ENCODE measurements around the gene ZNF516. TPM values are rescaled to one million over a fixed set of nuclear protein-coding genes. Genes with fewer than 3 reads are reported as not detected.

ZNF516 gene
- total RNA-seq, 1 experiment from 2014 or later, result 22.6 TPM

GRCh38 chr18:76505614-76506013 is 10.6 kb upstream of the ZNF516 start:
- Histone ChIP-seq H3K9ac (ENCODE audit: extremely low read depth, insufficient read length, low read length) (no peak overlapping the region), H4K8ac (replicated peaks; ENCODE audit: insufficient read length, low read depth, low read length) (no peak overlapping the region), H2BK20ac (ENCODE audit: low read depth, low read length, poor library complexity, severe bottlenecking) (no peak overlapping the region), H3K79me2 (ENCODE audit: insufficient read depth, low read length) (no peaks in the 10 kb centered on the region), H3K56ac (ENCODE audit: insufficient read length, low read depth, low read length) (no peak overlapping the region), H3T11ph (ENCODE audit: low read length) (no peak overlapping the region), H3K14ac (ENCODE audit: insufficient read depth, low read length) (no peak overlapping the region), H2BK12ac (ENCODE audit: insufficient read length, low read depth, low read length) (no peak overlapping the region), H2BK5ac (ENCODE audit: insufficient read length, low read length) (no peak overlapping the region), H3K4me2 (ENCODE audit: insufficient read depth, insufficient read length, low read length) (no peak overlapping the region), H3K9me3 (ENCODE audit: control insufficient read depth, low read depth, low read length) (no peaks in the 10 kb centered on the region), H3K27ac (ENCODE audit: insufficient read length, low read depth, low read length) (no peak overlapping the region), H3K18ac (ENCODE audit: insufficient read length, low read depth, low read length) (no peak overlapping the region), H3K23me2 (ENCODE audit: insufficient read length, low read depth, low read length, poor library complexity, severe bottlenecking) (no peaks in the 10 kb centered on the region), H2AFZ (ENCODE audit: low read length) (no peak overlapping the region), H4K5ac (ENCODE audit: insufficient read length, low read depth, low read length) (no peak overlapping the region), H2AK5ac (ENCODE audit: insufficient read length, low read length) (no peak overlapping the region), H3K27me3 (ENCODE audit: insufficient read depth, low read length) (no peaks in the 10 kb centered on the region), H3K79me1 (ENCODE audit: insufficient read depth, low read depth, low read length, poor library complexity, severe bottlenecking) (no peaks in the 10 kb centered on the region), H2BK120ac (ENCODE audit: low read depth, low read length, poor library complexity, severe bottlenecking) (no peak overlapping the region), H4K20me1 (ENCODE audit: control insufficient read depth, insufficient read depth, insufficient read length) (no peaks in the 10 kb centered on the region), H4K91ac (ENCODE audit: insufficient read length, low read depth, low read length) (no peak overlapping the region), H2BK15ac (ENCODE audit: low read depth, low read length) (no peak overlapping the region), H3K4ac (ENCODE audit: low read depth, low read length) (no peak overlapping the region), H3K23ac (ENCODE audit: insufficient read length, low read depth, low read length) (no peak overlapping the region), H3K4me1 (ENCODE audit: insufficient read depth, low read length) (no peaks in the 10 kb centered on the region)
- no peak overlapping the region for H3K27ac Mint-ChIP-seq
- H3K9me3 Mint-ChIP-seq, result peaks cover 0 to under 1% of the 10 kb centered on the region in 2 experiments; a peak in 1 of 5 replicates
- H3K4me1 Mint-ChIP-seq, result peaks cover 14 to 16% of the 10 kb centered on the region in 2 experiments
- no peaks in the 10 kb centered on the region; a peak in 1 of 7 replicates for H3K36me3 Mint-ChIP-seq (ENCODE audit: insufficient read depth in 1 of 3, low read depth in 3 of 3)
- H3K4me3 Mint-ChIP-seq, result no peak overlapping the region
- no CpG with 5 or more reads among the region's 2 CpGs for WGBS (ENCODE audit: extremely low coverage, insufficient read length, low lambda C conversion rate)
- TF ChIP-seq, protein P1, sequence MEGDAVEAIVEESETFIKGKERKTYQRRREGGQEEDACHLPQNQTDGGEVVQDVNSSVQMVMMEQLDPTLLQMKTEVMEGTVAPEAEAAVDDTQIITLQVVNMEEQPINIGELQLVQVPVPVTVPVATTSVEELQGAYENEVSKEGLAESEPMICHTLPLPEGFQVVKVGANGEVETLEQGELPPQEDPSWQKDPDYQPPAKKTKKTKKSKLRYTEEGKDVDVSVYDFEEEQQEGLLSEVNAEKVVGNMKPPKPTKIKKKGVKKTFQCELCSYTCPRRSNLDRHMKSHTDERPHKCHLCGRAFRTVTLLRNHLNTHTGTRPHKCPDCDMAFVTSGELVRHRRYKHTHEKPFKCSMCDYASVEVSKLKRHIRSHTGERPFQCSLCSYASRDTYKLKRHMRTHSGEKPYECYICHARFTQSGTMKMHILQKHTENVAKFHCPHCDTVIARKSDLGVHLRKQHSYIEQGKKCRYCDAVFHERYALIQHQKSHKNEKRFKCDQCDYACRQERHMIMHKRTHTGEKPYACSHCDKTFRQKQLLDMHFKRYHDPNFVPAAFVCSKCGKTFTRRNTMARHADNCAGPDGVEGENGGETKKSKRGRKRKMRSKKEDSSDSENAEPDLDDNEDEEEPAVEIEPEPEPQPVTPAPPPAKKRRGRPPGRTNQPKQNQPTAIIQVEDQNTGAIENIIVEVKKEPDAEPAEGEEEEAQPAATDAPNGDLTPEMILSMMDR (conservative IDR thresholded peaks at IDR 0.05), result no peak
- no peak for DNase-seq
- peaks cover 9% of the 10 kb centered on the region for H3K27me3 Mint-ChIP-seq (ENCODE audit: low read depth)

All from H9 (cell line).